DOHH2 (cell line): ENCODE results near the gene FAM227B.

ENCODE experiments used
- CTCF ChIP-seq: fragments of 200-600 bp; sonication (generic); IDR thresholded peaks from one replicate; pipeline ENCODE4 v1.5.1; 2014; ENCODE audit warnings: antibody characterized with exemption, mild to moderate bottlenecking, low read depth, low read length; ENCODE audit not compliant: poor library complexity, severe bottlenecking
- EZH2phosphoT487 ChIP-seq: fragments of 200-600 bp; sonication (generic); IDR thresholded peaks from 2 replicates; pipeline ENCODE4 v1.6.1; 2017; ENCODE audit warnings: borderline replicate concordance, mild to moderate bottlenecking, antibody characterized with exemption, low read length, moderate library complexity, mixed read lengths

- TF ChIP-seq CTCF = no peak
- no peak for TF ChIP-seq EZH2phosphoT487
Measured at GRCh38 chr15:49652922-49653321, 32.3 kb upstream of the FAM227B start.
